ENCODE data around the gene SEPTIN10. TPM values are rescaled to one million over a fixed set of nuclear protein-coding genes. Genes with fewer than 3 reads are reported as not detected.

SEPTIN10 gene
- total RNA-seq, 1 experiment from 2014 or later, result 92.5 TPM

DNA sequence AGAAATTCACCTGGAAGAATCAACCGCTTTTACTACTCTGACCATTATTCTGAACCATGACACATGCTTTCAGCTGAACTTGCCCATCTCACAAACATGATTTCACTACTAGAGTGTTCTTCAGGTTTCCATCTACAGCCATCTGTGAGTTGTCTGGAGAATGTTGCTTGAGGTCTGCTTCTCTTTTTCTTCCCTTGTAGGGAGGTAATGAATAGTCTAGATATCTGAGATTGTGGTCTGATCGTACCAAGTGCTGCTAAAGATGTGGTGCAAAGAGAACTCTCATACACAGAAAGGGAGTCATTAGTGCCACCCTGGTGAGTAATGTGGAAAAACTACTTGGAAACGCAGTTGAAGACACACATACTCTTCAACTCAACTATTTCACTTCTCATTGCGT lies 10.6 kb upstream of the SEPTIN10 start:
- H3K9me3 ChIP-seq (ENCODE audit: control insufficient read depth, low read depth, low read length), result no peaks in the 10 kb centered on the region
- no peak overlapping the region for H3K27ac Mint-ChIP-seq
- H3K4me2 ChIP-seq (ENCODE audit: insufficient read depth, insufficient read length, low read length), result no peak overlapping the region
- H3K9me3 Mint-ChIP-seq, result no peaks in the 10 kb centered on the region
- no peak overlapping the region for H2BK12ac ChIP-seq (ENCODE audit: insufficient read length, low read depth, low read length)
- no peaks in the 10 kb centered on the region for H3K23me2 ChIP-seq (ENCODE audit: insufficient read length, low read depth, low read length, poor library complexity, severe bottlenecking)
- no peak overlapping the region for H4K5ac ChIP-seq (ENCODE audit: insufficient read length, low read depth, low read length)
- H4K8ac ChIP-seq (replicated peaks; ENCODE audit: insufficient read length, low read depth, low read length), result no peak overlapping the region
- no peak for DNase-seq
- no peak overlapping the region for H3T11ph ChIP-seq (ENCODE audit: low read length)
- no peaks in the 10 kb centered on the region for H3K79me2 ChIP-seq (ENCODE audit: insufficient read depth, low read length)
- no peaks in the 10 kb centered on the region for H3K27me3 ChIP-seq (ENCODE audit: insufficient read depth, low read length)
- no peaks in the 10 kb centered on the region for H3K36me3 Mint-ChIP-seq (ENCODE audit: insufficient read depth in 1 of 3, low read depth in 3 of 3)
- H3K79me1 ChIP-seq (ENCODE audit: insufficient read depth, low read depth, low read length, poor library complexity, severe bottlenecking), result no peaks in the 10 kb centered on the region
- no CpG with 5 or more reads among the region's 4 CpGs for WGBS (ENCODE audit: extremely low coverage, insufficient read length, low lambda C conversion rate)
- no peak overlapping the region for H3K18ac ChIP-seq (ENCODE audit: insufficient read length, low read depth, low read length)
- H2BK5ac ChIP-seq (ENCODE audit: insufficient read length, low read length), result no peak overlapping the region
- no peak overlapping the region for H2BK20ac ChIP-seq (ENCODE audit: low read depth, low read length, poor library complexity, severe bottlenecking)
- H2BK120ac ChIP-seq (ENCODE audit: low read depth, low read length, poor library complexity, severe bottlenecking), result no peak overlapping the region
- H3K14ac ChIP-seq (ENCODE audit: insufficient read depth, low read length), result no peak overlapping the region
- H3K27ac ChIP-seq (ENCODE audit: insufficient read length, low read depth, low read length), result no peak overlapping the region
- H3K4me1 Mint-ChIP-seq, result no peaks in the 10 kb centered on the region
- H2BK15ac ChIP-seq (ENCODE audit: low read depth, low read length), result no peak overlapping the region
- H3K4me1 ChIP-seq (ENCODE audit: insufficient read depth, low read length), result no peaks in the 10 kb centered on the region
- H4K20me1 ChIP-seq (ENCODE audit: control insufficient read depth, insufficient read depth, insufficient read length), result no peaks in the 10 kb centered on the region
- TF ChIP-seq, protein P1, sequence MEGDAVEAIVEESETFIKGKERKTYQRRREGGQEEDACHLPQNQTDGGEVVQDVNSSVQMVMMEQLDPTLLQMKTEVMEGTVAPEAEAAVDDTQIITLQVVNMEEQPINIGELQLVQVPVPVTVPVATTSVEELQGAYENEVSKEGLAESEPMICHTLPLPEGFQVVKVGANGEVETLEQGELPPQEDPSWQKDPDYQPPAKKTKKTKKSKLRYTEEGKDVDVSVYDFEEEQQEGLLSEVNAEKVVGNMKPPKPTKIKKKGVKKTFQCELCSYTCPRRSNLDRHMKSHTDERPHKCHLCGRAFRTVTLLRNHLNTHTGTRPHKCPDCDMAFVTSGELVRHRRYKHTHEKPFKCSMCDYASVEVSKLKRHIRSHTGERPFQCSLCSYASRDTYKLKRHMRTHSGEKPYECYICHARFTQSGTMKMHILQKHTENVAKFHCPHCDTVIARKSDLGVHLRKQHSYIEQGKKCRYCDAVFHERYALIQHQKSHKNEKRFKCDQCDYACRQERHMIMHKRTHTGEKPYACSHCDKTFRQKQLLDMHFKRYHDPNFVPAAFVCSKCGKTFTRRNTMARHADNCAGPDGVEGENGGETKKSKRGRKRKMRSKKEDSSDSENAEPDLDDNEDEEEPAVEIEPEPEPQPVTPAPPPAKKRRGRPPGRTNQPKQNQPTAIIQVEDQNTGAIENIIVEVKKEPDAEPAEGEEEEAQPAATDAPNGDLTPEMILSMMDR (conservative IDR thresholded peaks at IDR 0.05), result no peak
- H3K56ac ChIP-seq (ENCODE audit: insufficient read length, low read depth, low read length), result no peak overlapping the region
- no peak overlapping the region for H3K9ac ChIP-seq (ENCODE audit: extremely low read depth, insufficient read length, low read length)
- no peak overlapping the region for H3K4ac ChIP-seq (ENCODE audit: low read depth, low read length)
- H2AK5ac ChIP-seq (ENCODE audit: insufficient read length, low read length), result no peak overlapping the region
- no peaks in the 10 kb centered on the region; the same call in 1 of the 2 replicates for H3K27me3 Mint-ChIP-seq (ENCODE audit: low read depth)
- no peak overlapping the region for H3K4me3 Mint-ChIP-seq
- no peak overlapping the region for H3K23ac ChIP-seq (ENCODE audit: insufficient read length, low read depth, low read length)
- H2AFZ ChIP-seq (ENCODE audit: low read length), result no peak overlapping the region
- no peak overlapping the region for H4K91ac ChIP-seq (ENCODE audit: insufficient read length, low read depth, low read length)
